H1 (cell line): Measurements from ENCODE around the gene ADARB2. TPM values are rescaled to one million over a fixed set of nuclear protein-coding genes. Genes with fewer than 3 reads are reported as not detected.

Experiments
- CTCF ChIA-PET: fragments of 300-600 bp; sonication (Branson Sonifier 250); formaldehyde crosslinking; loops from one replicate; lab custom pipeline; 2021; ENCODE audit not compliant: partially characterized antibody; lab: Charles Lee
- POLR2A ChIA-PET: fragments of 300-600 bp; sonication (Branson Sonifier 250); formaldehyde crosslinking; loops from one replicate; lab custom pipeline; 2021; ENCODE audit warnings: inconsistent platforms; ENCODE audit not compliant: partially characterized antibody; lab: Charles Lee
- DNase-seq, 2 experiments: peaks; one replicate each; pipeline versions ENCODE4 v3.0.0 to v3.0.0-alpha.2; 2010 to 2022; ENCODE audit warnings: low spot score in 2 of 2, low read depth in 1 of 2, mixed read lengths in 1 of 2
- FAIRE-seq: peaks from 2 replicates; lab custom pipeline; 2011; peaks lifted over from hg19 to GRCh38; lab: Jason Lieb, UNC
- H2AFZ ChIP-seq: 2 replicates; pipeline ENCODE4 v1.8.1; 2012; ENCODE audit warnings: low read length, inconsistent platforms
- H2AK5ac ChIP-seq: 2 replicates; pipeline ENCODE4 v1.6.1; 2013; ENCODE audit warnings: low read depth, low read length
- H2BK120ac ChIP-seq: replicated peaks from 2 replicates; pipeline ENCODE3; 2013; ENCODE audit warnings: low read depth, low read length, inconsistent platforms
- H2BK12ac ChIP-seq: 2 replicates; pipeline ENCODE4 v1.6.1; 2013; ENCODE audit warnings: low read depth, low read length
- H2BK15ac ChIP-seq: 2 replicates; pipeline ENCODE4 v1.6.1; 2013; ENCODE audit warnings: low read length
- H2BK20ac ChIP-seq: 2 replicates; pipeline ENCODE4 v1.6.1; 2013; ENCODE audit warnings: low read length
- H2BK5ac ChIP-seq: 2 replicates; pipeline ENCODE4 v1.6.1; 2013; ENCODE audit warnings: low read depth, low read length
- H3K14ac ChIP-seq: 2 replicates; pipeline ENCODE4 v1.6.1; 2013; ENCODE audit warnings: inconsistent platforms; ENCODE audit not compliant: insufficient read length
- H3K18ac ChIP-seq: 2 replicates; pipeline ENCODE4 v1.6.1; 2013; ENCODE audit warnings: low read length; ENCODE audit errors: extremely low read depth
- H3K23ac ChIP-seq: 2 replicates; pipeline ENCODE4 v1.6.1; 2013; ENCODE audit warnings: inconsistent platforms; ENCODE audit not compliant: insufficient read length
- H3K23me2 ChIP-seq: 2 replicates; pipeline ENCODE4 v1.6.1; 2013; ENCODE audit warnings: low read depth, low read length
- H3K27ac ChIP-seq: 2 replicates; pipeline ENCODE4 v1.6.1; 2011; ENCODE audit warnings: low read depth, low read length, inconsistent platforms
- H3K27me3 ChIP-seq, 4 experiments: replicated peaks in 1 of 4; 1 replicate in 1 of 4; 2 replicates in 3 of 4; pipeline versions ENCODE4 v1.6.1 to v1.8.1; 2011 to 2013; ENCODE audit warnings: low read length in 3 of 4, mild to moderate bottlenecking in 3 of 4, inconsistent platforms in 2 of 4, mixed read lengths in 2 of 4, moderate library complexity in 1 of 4; ENCODE audit not compliant: control insufficient read depth in 3 of 4, insufficient read depth in 3 of 4; ENCODE audit errors: extremely low read depth in 1 of 4
- H3K36me3 ChIP-seq, 4 experiments: 2 replicates each; pipeline versions ENCODE4 v1.6.1 to v1.8.1; 2011 to 2013; ENCODE audit warnings: mild to moderate bottlenecking in 4 of 4, low read length in 3 of 4, moderate library complexity in 2 of 4, control low read depth in 1 of 4, inconsistent platforms in 1 of 4; ENCODE audit not compliant: insufficient read depth in 4 of 4, control insufficient read depth in 2 of 4
- H3K4ac ChIP-seq: replicated peaks from 2 replicates; pipeline ENCODE3; 2013; ENCODE audit warnings: low read length, low read depth, mixed read lengths, inconsistent platforms; ENCODE audit not compliant: insufficient read length
- H3K4me1 ChIP-seq, 4 experiments: replicated peaks in 1 of 4; 1 replicate in 1 of 4; 2 replicates in 3 of 4; pipeline versions ENCODE4 v1.6.1 to v1.8.1; 2011 to 2013; ENCODE audit warnings: low read length in 3 of 4, inconsistent platforms in 2 of 4, mixed read lengths in 1 of 4; ENCODE audit not compliant: insufficient read depth in 4 of 4, control insufficient read depth in 3 of 4
- H3K4me2 ChIP-seq, 2 experiments: 2 replicates each; pipeline versions ENCODE4 v1.6.1 to v1.8.1; 2011 to 2013; ENCODE audit warnings: low read depth in 2 of 2, low read length in 2 of 2, control low read depth in 1 of 2, inconsistent platforms in 1 of 2, mild to moderate bottlenecking in 1 of 2; ENCODE audit not compliant: insufficient read depth in 1 of 2
- H3K4me3 ChIP-seq, 4 experiments: fragments of 200-600, 300-600 bp in 1 of 4; sonication (generic), shearing (Covaris generic), sonication (Bioruptor Twin) in 1 of 4; 2 replicates each; pipeline versions ENCODE4 v1.5.1 to v1.8.1; 2011 to 2016; ENCODE audit warnings: low read length in 4 of 4, low read depth in 3 of 4, control low read depth in 2 of 4, inconsistent platforms in 2 of 4, mild to moderate bottlenecking in 2 of 4, mixed read lengths in 1 of 4, moderate library complexity in 1 of 4; ENCODE audit not compliant: insufficient read depth in 2 of 4; ENCODE audit errors: extremely low read depth in 1 of 4
- H3K56ac ChIP-seq: replicated peaks from 2 replicates; pipeline ENCODE3; 2013; ENCODE audit warnings: low read depth, mild to moderate bottlenecking, mixed read lengths, low read length, inconsistent platforms; ENCODE audit not compliant: insufficient read length
- H3K79me1 ChIP-seq: 2 replicates; pipeline ENCODE4 v1.6.1; 2013; ENCODE audit warnings: low read depth, low read length, control low read depth
- H3K79me2 ChIP-seq, 2 experiments: 2 replicates each; pipeline versions ENCODE4 v1.6.1 to v1.8.1; 2012 to 2013; ENCODE audit warnings: low read length in 2 of 2, mild to moderate bottlenecking in 2 of 2, inconsistent platforms in 1 of 2; ENCODE audit not compliant: insufficient read depth in 2 of 2, control insufficient read depth in 1 of 2
- H3K9ac ChIP-seq, 4 experiments: replicated peaks in 1 of 4; 1 replicate in 1 of 4; 2 replicates in 3 of 4; pipeline versions ENCODE4 v1.6.1 to v1.8.1; 2011 to 2013; ENCODE audit warnings: low read depth in 3 of 4, low read length in 3 of 4, control low read depth in 2 of 4, mild to moderate bottlenecking in 2 of 4, moderate library complexity in 2 of 4, inconsistent platforms in 1 of 4; ENCODE audit errors: extremely low read depth in 1 of 4
- H3K9me3 ChIP-seq, 2 experiments: 2 replicates each; pipeline versions ENCODE4 v1.6.1 to v1.8.1; 2012 to 2013; ENCODE audit warnings: mild to moderate bottlenecking in 2 of 2, moderate library complexity in 2 of 2, control low read depth in 1 of 2, inconsistent platforms in 1 of 2, low read depth in 1 of 2, low read length in 1 of 2, mixed read lengths in 1 of 2; ENCODE audit not compliant: insufficient read depth in 2 of 2
- H4K20me1 ChIP-seq, 2 experiments: replicated peaks in 1 of 2; 2 replicates each; pipeline versions ENCODE3 to v1.8.1; 2011 to 2013; ENCODE audit warnings: inconsistent platforms in 2 of 2, low read length in 2 of 2, mild to moderate bottlenecking in 1 of 2; ENCODE audit not compliant: insufficient read depth in 2 of 2, control insufficient read depth in 1 of 2
- H4K5ac ChIP-seq: 2 replicates; pipeline ENCODE4 v1.6.1; 2013; ENCODE audit warnings: low read length, low read depth, mixed read lengths, inconsistent platforms; ENCODE audit not compliant: insufficient read length
- H4K8ac ChIP-seq: 2 replicates; pipeline ENCODE4 v1.8.0; 2013; ENCODE audit warnings: mild to moderate bottlenecking, moderate library complexity, low read length, inconsistent platforms; ENCODE audit not compliant: insufficient read depth; ENCODE audit errors: extremely low read depth
- H4K91ac ChIP-seq: replicated peaks from 2 replicates; pipeline ENCODE3; 2013; ENCODE audit warnings: low read length, mixed read lengths, inconsistent platforms; ENCODE audit not compliant: insufficient read length
- BACH1 ChIP-seq: IDR thresholded peaks from 2 replicates; pipeline ENCODE4 v1.6.1; 2012; ENCODE audit warnings: low read length, improper control_type of control experiment
- CHD2 ChIP-seq: IDR thresholded peaks from 2 replicates; pipeline ENCODE4 v1.6.1; 2012; ENCODE audit warnings: low read length, improper control_type of control experiment
- CREB1 ChIP-seq: IDR thresholded peaks from 2 replicates; pipeline ENCODE4 v1.6.1; 2012; ENCODE audit warnings: inconsistent platforms
- NANOG ChIP-seq: IDR thresholded peaks from 2 replicates; pipeline ENCODE4 v1.6.1; 2011; ENCODE audit warnings: low read length, low read depth, mild to moderate bottlenecking, inconsistent platforms; ENCODE audit not compliant: insufficient read depth, poor library complexity, severe bottlenecking
- PHF8 ChIP-seq: fragments of 200-600 bp; sonication (generic); conservative IDR thresholded peaks from 2 replicates; pipeline ENCODE4 v1.7.1; 2012; ENCODE audit warnings: low read depth, mild to moderate bottlenecking, inconsistent platforms, low read length, moderate library complexity
- RBBP5 ChIP-seq: IDR thresholded peaks from 2 replicates; pipeline ENCODE4 v1.7.1; 2012; ENCODE audit warnings: low read depth, mild to moderate bottlenecking, inconsistent platforms, low read length, moderate library complexity, borderline replicate concordance
- RFX5 ChIP-seq: IDR thresholded peaks from 2 replicates; pipeline ENCODE4 v1.6.1; 2011; ENCODE audit warnings: low read depth, low read length, improper control_type of control experiment, borderline replicate concordance
- SIN3A ChIP-seq, 2 experiments: IDR thresholded peaks in 1 of 2; conservative IDR thresholded peaks in 1 of 2; 2 replicates each; pipeline ENCODE4 v1.6.1; 2011 to 2012; ENCODE audit warnings: low read length in 2 of 2, improper control_type of control experiment in 1 of 2, low read depth in 1 of 2, mild to moderate bottlenecking in 1 of 2
- SP1 ChIP-seq: IDR thresholded peaks from 2 replicates; pipeline ENCODE4 v1.6.1; 2011; ENCODE audit warnings: low read depth, low read length
- TAF7 ChIP-seq: optimal IDR thresholded peaks from 2 replicates; pipeline ENCODE3; 2011; ENCODE audit warnings: low read depth, mild to moderate bottlenecking, inconsistent platforms, low read length, moderate library complexity, borderline replicate concordance
- TCF12 ChIP-seq: IDR thresholded peaks from 2 replicates; pipeline ENCODE4 v1.6.1; 2011; ENCODE audit warnings: low read depth, mild to moderate bottlenecking, low read length
- WGBS, 2 experiments: shearing (Covaris generic) in 1 of 2; methylation state at CpG; one replicate each; pipeline versions ENCODE4 v1.1.6 to v1.1.7; 2013 to 2015; ENCODE audit warnings: low lambda C conversion rate in 2 of 2, mixed read lengths in 2 of 2, inconsistent platforms in 1 of 2, low coverage in 1 of 2, missing lambda C conversion rate in 1 of 2; ENCODE audit not compliant: insufficient replicate concordance in 2 of 2, insufficient coverage in 1 of 2, insufficient read length in 1 of 2; ENCODE audit errors: extremely low coverage in 1 of 2, missing lambda C conversion rate in 1 of 2; 5-methylcytosine and 5-hydroxymethylcytosine counted together
- polyA plus RNA-seq, 7 experiments: library from polyadenylated mRNA; depleted of rRNA in 3 of 7; stranded (reverse) in 5 of 7; unstranded in 2 of 7; fragments of >200 nt in 5 of 7; fragments of 200-250 nt in 2 of 7; gene quantifications; 1 replicate in 5 of 7; 2 replicates in 1 of 7; 4 replicates in 1 of 7; pipeline versions ENCODE4 v1.2.1 to v1.2.3, GENCODE V29; 2011 to 2013; ENCODE audit warnings: missing spikeins in 2 of 7, mixed read lengths in 2 of 7
- total RNA-seq: library from RNA; stranded (reverse); fragmentation: NEBNext Ultra II Directional; extraction: Animal tissue kit (Norgen Biotek cat#: 25700); gene quantifications from 2 replicates; pipeline ENCODE4 v1.2.1, GENCODE V29; 2021

ADARB2 gene
- total and polyA plus RNA-seq, 2 of the 8 experiments (the other 6 are each of a cell fraction or from before 2014, with no cell fraction given), result 2.2 to 2.8 TPM

DNA sequence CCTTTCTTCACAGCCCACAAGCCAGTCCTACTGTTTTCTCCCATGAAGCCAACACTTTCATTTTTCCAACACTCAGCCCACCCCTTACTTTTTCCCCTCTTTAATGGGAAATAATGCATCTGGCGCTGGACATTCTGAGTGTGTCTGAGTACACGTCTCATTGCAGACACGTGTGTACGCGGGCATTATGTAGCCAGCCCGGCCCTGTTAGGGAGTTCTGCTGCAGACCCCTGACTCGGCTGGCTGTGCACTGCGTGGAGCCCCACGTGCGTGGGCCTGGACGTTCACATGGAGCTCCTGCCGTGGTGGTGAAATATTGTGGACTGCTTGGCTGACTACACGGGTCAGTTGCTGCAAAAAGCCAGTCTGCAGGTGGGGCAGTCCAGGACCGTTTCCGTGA is 233.0 kb downstream of the ADARB2 start:
- 88% methylated on average over 15 of the region's 15 CpGs; no CpG with 5 or more reads in 1 of the 2 experiments for WGBS, 2 experiments
- no peak overlapping the region for H3K4ac ChIP-seq
- DNase-seq, result no peak
- peaks cover 0 to 6% (median 0%) of the 10 kb centered on the region in 4 experiments; a peak in 2 of 7 replicates for H3K4me1 ChIP-seq
- FAIRE-seq, result no peak
- TF ChIP-seq RBBP5 (no peak), BACH1 (no peak), TAF7 (no peak), RFX5 (no peak), SP1 (no peak), NANOG (no peak), CHD2 (no peak), TCF12 (no peak), SIN3A (conservative IDR thresholded peaks at IDR 0.05 in 1 of 2, IDR thresholded peaks at IDR 0.05 in 1 of 2; ENCODE audit: low read depth in 1 of 2, low read length in 2 of 2) (no peak), CREB1 (no peak), PHF8 (no peak)
- no peak overlapping the region for H2BK15ac ChIP-seq
- ChIA-PET CTCF (interaction anchor here (1.0 to 1.1 kb wide), 2 partner anchors 50 to 144 kb away, joined by 3 to 4 read pairs; no protein-coding TSS in a partner anchor), POLR2A (no interaction called here)
- no peak overlapping the region for H3K56ac ChIP-seq
- no peaks in the 10 kb centered on the region for H3K27me3 ChIP-seq
- H4K91ac ChIP-seq, result no peak overlapping the region
- no peaks in the 10 kb centered on the region for H3K36me3 ChIP-seq
- no peak overlapping the region for H2BK20ac ChIP-seq
- no peak overlapping the region for H2BK120ac ChIP-seq
- no peak overlapping the region for H2AFZ ChIP-seq
- no peak overlapping the region for H3K9ac ChIP-seq
- no peak overlapping the region for H3K27ac ChIP-seq
- H3K4me3 ChIP-seq, result no peak overlapping the region
- no peak overlapping the region for H2BK12ac ChIP-seq
- no peak overlapping the region for H3K23ac ChIP-seq
- H2AK5ac ChIP-seq, result no peak overlapping the region
- H3K14ac ChIP-seq, result no peak overlapping the region
- H3K9me3 ChIP-seq, result peaks cover 0 to 3% of the 10 kb centered on the region in 2 experiments; a peak in 1 of 4 replicates
- no peak overlapping the region for H4K8ac ChIP-seq
- no peak overlapping the region for H3K4me2 ChIP-seq
- H3K79me2 ChIP-seq, result no peaks in the 10 kb centered on the region
- no peak overlapping the region for H3K18ac ChIP-seq
- peaks cover 5% of the 10 kb centered on the region; the same call in 1 of the 2 replicates for H3K23me2 ChIP-seq
- H4K20me1 ChIP-seq, result no peaks in the 10 kb centered on the region
- H4K5ac ChIP-seq, result no peak overlapping the region
- H2BK5ac ChIP-seq, result no peak overlapping the region
- H3K79me1 ChIP-seq, result no peaks in the 10 kb centered on the region
